Measurements from ENCODE around the gene CSK. TPM values are rescaled to one million over a fixed set of nuclear protein-coding genes. Genes with fewer than 3 reads are reported as not detected.

The CSK gene
- total and polyA plus RNA-seq, 2 experiments from 2014 or later: 13.6 to 27.5 TPM

DNA sequence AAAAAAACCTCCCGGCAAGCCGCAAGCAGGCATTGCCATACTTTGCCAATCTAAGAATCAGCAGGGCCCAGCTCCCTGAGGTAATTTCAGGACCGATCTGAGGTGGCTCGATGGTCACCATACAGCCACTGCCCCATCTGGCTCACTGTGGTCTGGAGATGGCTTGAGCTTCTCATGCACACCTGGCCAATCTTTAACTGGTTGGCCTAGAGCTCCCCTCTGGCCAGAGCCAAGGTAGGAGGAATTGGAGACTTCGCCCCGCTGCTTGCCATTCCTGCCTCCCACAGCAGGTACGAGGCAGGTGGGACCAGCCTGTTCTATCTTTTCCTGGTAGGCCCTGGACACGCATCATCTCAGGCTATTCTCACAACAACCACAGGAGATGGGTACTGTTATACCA lies 23.1 kb upstream of the CSK start:
- no peak overlapping the region for H3K27ac Mint-ChIP-seq
- H3K4me3 Mint-ChIP-seq: no peak overlapping the region
- H3K27me3 Mint-ChIP-seq (ENCODE audit: insufficient read depth, low read depth, poor library complexity): peaks cover 14% of the 10 kb centered on the region
- Histone ChIP-seq H3K36me3 (ENCODE audit: insufficient read depth) (no peaks in the 10 kb centered on the region), H3K4me1 (ENCODE audit: insufficient read depth) (no peaks in the 10 kb centered on the region; the same call in 1 of the 2 replicates), H4K20me1 (replicated peaks; ENCODE audit: insufficient read depth) (no peaks in the 10 kb centered on the region), H3K27ac (ENCODE audit: low read depth) (no peak overlapping the region), H3K4me3 (no peak overlapping the region), H2AFZ (no peak overlapping the region), H3K9me2 (ENCODE audit: insufficient read depth) (no peaks in the 10 kb centered on the region), H3F3A (replicated peaks; ENCODE audit: low read depth) (no peaks in the 10 kb centered on the region), H3K27me3 (ENCODE audit: insufficient read depth) (no peaks in the 10 kb centered on the region), H3K79me2 (replicated peaks; ENCODE audit: insufficient read depth) (no peaks in the 10 kb centered on the region), H3K4me2 (no peak overlapping the region)
- no peaks in the 10 kb centered on the region for H3K36me3 Mint-ChIP-seq (ENCODE audit: low read depth)
- H3K9me3 Mint-ChIP-seq: no peaks in the 10 kb centered on the region; the same call in 1 of the 3 replicates
- DNase-seq (ENCODE audit: low spot score) (no peak), ATAC-seq (no peak)
- H3K4me1 Mint-ChIP-seq: peaks cover 8% of the 10 kb centered on the region; the same call in 2 of the 3 replicates
- TF ChIP-seq CREB1 (CRISPR knock-in tag; IDR thresholded peaks at IDR 0.05; ENCODE audit: low read depth) (no peak), EZH2phosphoT487 (IDR thresholded peaks at IDR 0.05; ENCODE audit: unreplicated experiment) (no peak), JUNB (IDR thresholded peaks at IDR 0.05; ENCODE audit: unreplicated experiment) (no peak), STAT1 (IDR thresholded peaks at IDR 0.05; ENCODE audit: unreplicated experiment) (no peak), ZNF114 (CRISPR knock-in tag; IDR thresholded peaks at IDR 0.05) (no peak), ZNF331 (CRISPR knock-in tag; IDR thresholded peaks at IDR 0.05; ENCODE audit: low read depth) (no peak), NANOG (IDR thresholded peaks at IDR 0.05; ENCODE audit: borderline replicate concordance) (no peak), POLR2AphosphoS5 (IDR thresholded peaks at IDR 0.05; ENCODE audit: low read depth) (no peak)
- TF ChIP-seq, protein P1, sequence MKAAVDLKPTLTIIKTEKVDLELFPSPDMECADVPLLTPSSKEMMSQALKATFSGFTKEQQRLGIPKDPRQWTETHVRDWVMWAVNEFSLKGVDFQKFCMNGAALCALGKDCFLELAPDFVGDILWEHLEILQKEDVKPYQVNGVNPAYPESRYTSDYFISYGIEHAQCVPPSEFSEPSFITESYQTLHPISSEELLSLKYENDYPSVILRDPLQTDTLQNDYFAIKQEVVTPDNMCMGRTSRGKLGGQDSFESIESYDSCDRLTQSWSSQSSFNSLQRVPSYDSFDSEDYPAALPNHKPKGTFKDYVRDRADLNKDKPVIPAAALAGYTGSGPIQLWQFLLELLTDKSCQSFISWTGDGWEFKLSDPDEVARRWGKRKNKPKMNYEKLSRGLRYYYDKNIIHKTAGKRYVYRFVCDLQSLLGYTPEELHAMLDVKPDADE (IDR thresholded peaks at IDR 0.05): no peak
- TF ChIP-seq, protein P2, sequence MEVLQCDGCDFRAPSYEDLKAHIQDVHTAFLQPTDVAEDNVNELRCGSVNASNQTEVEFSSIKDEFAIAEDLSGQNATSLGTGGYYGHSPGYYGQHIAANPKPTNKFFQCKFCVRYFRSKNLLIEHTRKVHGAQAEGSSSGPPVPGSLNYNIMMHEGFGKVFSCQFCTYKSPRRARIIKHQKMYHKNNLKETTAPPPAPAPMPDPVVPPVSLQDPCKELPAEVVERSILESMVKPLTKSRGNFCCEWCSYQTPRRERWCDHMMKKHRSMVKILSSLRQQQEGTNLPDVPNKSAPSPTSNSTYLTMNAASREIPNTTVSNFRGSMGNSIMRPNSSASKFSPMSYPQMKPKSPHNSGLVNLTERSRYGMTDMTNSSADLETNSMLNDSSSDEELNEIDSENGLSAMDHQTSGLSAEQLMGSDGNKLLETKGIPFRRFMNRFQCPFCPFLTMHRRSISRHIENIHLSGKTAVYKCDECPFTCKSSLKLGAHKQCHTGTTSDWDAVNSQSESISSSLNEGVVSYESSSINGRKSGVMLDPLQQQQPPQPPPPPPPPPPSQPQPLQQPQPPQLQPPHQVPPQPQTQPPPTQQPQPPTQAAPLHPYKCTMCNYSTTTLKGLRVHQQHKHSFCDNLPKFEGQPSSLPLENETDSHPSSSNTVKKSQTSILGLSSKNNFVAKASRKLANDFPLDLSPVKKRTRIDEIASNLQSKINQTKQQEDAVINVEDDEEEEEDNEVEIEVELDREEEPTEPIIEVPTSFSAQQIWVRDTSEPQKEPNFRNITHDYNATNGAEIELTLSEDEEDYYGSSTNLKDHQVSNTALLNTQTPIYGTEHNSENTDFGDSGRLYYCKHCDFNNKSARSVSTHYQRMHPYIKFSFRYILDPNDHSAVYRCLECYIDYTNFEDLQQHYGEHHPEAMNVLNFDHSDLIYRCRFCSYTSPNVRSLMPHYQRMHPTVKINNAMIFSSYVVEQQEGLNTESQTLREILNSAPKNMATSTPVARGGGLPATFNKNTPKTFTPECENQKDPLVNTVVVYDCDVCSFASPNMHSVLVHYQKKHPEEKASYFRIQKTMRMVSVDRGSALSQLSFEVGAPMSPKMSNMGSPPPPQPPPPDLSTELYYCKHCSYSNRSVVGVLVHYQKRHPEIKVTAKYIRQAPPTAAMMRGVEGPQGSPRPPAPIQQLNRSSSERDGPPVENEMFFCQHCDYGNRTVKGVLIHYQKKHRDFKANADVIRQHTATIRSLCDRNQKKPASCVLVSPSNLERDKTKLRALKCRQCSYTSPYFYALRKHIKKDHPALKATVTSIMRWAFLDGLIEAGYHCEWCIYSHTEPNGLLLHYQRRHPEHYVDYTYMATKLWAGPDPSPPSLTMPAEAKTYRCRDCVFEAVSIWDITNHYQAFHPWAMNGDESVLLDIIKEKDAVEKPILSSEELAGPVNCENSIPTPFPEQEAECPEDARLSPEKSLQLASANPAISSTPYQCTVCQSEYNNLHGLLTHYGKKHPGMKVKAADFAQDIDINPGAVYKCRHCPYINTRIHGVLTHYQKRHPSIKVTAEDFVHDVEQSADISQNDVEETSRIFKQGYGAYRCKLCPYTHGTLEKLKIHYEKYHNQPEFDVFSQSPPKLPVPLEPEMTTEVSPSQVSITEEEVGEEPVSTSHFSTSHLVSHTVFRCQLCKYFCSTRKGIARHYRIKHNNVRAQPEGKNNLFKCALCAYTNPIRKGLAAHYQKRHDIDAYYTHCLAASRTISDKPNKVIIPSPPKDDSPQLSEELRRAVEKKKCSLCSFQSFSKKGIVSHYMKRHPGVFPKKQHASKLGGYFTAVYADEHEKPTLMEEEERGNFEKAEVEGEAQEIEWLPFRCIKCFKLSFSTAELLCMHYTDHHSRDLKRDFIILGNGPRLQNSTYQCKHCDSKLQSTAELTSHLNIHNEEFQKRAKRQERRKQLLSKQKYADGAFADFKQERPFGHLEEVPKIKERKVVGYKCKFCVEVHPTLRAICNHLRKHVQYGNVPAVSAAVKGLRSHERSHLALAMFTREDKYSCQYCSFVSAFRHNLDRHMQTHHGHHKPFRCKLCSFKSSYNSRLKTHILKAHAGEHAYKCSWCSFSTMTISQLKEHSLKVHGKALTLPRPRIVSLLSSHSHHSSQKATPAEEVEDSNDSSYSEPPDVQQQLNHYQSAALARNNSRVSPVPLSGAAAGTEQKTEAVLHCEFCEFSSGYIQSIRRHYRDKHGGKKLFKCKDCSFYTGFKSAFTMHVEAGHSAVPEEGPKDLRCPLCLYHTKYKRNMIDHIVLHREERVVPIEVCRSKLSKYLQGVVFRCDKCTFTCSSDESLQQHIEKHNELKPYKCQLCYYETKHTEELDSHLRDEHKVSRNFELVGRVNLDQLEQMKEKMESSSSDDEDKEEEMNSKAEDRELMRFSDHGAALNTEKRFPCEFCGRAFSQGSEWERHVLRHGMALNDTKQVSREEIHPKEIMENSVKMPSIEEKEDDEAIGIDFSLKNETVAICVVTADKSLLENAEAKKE (CRISPR knock-in tag; IDR thresholded peaks at IDR 0.05): no peak
- TF ChIP-seq, protein P3, sequence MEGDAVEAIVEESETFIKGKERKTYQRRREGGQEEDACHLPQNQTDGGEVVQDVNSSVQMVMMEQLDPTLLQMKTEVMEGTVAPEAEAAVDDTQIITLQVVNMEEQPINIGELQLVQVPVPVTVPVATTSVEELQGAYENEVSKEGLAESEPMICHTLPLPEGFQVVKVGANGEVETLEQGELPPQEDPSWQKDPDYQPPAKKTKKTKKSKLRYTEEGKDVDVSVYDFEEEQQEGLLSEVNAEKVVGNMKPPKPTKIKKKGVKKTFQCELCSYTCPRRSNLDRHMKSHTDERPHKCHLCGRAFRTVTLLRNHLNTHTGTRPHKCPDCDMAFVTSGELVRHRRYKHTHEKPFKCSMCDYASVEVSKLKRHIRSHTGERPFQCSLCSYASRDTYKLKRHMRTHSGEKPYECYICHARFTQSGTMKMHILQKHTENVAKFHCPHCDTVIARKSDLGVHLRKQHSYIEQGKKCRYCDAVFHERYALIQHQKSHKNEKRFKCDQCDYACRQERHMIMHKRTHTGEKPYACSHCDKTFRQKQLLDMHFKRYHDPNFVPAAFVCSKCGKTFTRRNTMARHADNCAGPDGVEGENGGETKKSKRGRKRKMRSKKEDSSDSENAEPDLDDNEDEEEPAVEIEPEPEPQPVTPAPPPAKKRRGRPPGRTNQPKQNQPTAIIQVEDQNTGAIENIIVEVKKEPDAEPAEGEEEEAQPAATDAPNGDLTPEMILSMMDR (conservative IDR thresholded peaks at IDR 0.05; ENCODE audit: low read depth in 2 of 2): no peak
- TF ChIP-seq, protein P4, sequence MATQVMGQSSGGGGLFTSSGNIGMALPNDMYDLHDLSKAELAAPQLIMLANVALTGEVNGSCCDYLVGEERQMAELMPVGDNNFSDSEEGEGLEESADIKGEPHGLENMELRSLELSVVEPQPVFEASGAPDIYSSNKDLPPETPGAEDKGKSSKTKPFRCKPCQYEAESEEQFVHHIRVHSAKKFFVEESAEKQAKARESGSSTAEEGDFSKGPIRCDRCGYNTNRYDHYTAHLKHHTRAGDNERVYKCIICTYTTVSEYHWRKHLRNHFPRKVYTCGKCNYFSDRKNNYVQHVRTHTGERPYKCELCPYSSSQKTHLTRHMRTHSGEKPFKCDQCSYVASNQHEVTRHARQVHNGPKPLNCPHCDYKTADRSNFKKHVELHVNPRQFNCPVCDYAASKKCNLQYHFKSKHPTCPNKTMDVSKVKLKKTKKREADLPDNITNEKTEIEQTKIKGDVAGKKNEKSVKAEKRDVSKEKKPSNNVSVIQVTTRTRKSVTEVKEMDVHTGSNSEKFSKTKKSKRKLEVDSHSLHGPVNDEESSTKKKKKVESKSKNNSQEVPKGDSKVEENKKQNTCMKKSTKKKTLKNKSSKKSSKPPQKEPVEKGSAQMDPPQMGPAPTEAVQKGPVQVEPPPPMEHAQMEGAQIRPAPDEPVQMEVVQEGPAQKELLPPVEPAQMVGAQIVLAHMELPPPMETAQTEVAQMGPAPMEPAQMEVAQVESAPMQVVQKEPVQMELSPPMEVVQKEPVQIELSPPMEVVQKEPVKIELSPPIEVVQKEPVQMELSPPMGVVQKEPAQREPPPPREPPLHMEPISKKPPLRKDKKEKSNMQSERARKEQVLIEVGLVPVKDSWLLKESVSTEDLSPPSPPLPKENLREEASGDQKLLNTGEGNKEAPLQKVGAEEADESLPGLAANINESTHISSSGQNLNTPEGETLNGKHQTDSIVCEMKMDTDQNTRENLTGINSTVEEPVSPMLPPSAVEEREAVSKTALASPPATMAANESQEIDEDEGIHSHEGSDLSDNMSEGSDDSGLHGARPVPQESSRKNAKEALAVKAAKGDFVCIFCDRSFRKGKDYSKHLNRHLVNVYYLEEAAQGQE (IDR thresholded peaks at IDR 0.05; ENCODE audit: unreplicated experiment): no peak

Measured in GM23338 (cell line).